ENCODE results near the gene KRT38. TPM values are rescaled to one million over a fixed set of nuclear protein-coding genes. Genes with fewer than 3 reads are reported as not detected.
A peak's percentile ranks its signal among the peaks of the same experiment; 100 is the strongest.

KRT38 gene
- total RNA-seq, 1 donor from 2014 or later = not detected

DNA sequence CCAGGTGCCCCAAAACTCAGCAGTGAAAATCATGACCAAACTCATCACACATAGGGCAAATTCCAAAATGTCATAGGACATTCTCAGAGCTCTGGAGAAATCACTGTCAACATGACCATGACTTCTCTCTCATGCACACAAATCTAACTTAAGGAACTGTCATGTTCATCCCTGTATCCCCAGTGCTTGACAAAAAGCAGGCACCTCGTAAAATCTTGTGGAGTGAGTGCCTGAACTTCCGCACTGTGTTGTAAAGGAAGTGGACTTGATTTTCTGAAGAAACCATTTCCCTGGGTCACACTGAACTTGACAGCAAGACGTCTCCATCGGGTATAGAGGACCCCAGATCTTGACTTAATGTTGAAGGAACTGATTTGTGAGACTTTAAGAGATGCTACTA is 19.2 kb downstream of the KRT38 start:
- no peak for DNase-seq (ENCODE audit: low spot score)

DNA sequence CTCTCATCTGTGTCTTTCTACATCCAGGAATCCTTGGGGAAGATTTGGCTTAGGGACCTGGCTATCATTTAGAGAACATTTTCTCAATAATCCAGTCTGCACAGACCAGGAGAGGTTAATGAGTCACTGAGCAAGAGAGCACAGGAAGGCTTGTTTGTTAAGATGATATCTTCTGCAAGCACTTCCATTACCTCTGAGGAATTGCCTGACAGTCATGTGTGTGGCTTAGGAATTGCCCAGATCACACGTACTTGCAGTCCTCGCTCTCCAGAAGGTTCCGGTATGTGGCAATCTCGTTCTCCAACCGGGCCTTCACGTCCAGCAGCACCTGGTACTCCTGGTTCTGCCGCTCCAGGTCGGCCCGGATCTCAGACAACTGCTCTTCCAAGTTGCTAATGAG is 19.7 kb downstream of the KRT38 start:
- peak; percentile 52 for DNase-seq (ENCODE audit: low spot score)

DNA sequence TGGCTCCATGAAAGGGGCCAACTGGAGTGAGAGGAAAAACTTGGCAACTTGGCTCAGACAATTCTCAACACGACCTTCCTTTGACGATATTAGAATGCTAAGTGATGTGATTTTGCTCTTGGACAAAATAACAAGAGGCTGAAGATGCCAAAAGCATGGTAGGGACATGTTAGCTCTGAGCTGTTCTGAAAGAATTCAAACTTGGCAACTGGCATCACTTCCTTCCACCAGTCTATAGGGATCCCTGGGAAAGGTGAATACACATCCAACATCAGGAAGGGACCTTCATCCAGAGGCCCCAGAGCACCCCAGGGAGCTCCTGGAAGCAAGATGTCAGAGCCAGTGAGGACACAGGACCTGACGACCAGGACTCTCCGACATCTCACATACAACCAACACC is 20.6 kb downstream of the KRT38 start:
- no peak for DNase-seq (ENCODE audit: low spot score)

DNA sequence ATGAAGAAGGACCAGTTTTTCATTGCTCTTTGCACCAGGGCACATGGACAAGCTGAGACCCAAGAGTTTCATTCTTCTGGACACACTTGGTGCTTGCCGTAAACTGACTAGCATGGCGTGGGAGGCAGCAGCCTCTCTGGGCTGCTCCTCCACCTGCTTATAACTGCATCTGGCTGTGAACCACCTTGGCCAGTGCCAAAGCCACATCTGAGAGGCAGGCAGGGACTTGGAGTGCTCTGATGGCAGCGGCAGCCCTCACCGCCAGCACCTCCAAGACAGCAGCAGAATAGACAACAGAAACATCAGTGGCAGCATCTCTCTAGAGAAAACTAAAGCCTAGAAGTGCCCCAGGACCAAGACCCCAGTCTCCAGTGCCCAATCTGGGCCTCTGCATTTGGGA is 21.1 kb downstream of the KRT38 start:
- no peak for DNase-seq (ENCODE audit: low spot score)

DNA sequence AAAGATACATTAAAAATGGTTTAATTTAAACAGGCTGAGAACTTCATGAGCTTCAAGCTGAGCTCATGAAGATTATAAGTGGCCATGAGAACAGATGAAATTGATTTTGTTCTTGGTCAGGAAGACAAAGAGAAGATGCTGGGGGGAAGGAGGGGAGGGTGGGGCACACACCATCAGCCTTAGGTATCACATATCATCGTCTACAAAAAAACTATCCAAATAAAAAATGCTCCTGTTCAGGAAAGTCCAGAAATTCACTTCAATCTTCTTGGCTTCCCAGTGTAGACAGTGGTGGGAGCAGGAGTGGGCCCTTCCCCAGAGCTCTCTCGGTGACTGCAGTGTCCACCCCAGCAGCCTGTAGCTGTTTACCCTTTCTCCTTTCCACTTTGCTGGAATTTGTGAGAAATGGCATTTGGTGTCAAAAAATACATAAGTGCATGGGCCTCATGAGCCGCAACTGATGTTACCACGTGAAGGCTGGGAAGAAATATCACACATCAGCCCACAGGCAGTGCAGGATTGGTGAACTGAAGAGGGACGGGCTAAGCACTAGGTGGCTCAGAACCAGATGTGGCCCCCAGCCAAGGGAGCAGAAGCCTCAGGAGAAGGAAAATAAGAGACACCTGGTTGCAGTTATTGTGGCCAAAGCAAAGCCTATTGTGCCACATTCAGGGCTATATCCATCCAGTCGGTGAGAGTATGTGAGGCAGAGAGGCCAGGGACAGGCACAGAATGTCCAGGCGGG is 22.5 kb downstream of the KRT38 start:
- DNase-seq (ENCODE audit: low spot score) = no peak

DNA sequence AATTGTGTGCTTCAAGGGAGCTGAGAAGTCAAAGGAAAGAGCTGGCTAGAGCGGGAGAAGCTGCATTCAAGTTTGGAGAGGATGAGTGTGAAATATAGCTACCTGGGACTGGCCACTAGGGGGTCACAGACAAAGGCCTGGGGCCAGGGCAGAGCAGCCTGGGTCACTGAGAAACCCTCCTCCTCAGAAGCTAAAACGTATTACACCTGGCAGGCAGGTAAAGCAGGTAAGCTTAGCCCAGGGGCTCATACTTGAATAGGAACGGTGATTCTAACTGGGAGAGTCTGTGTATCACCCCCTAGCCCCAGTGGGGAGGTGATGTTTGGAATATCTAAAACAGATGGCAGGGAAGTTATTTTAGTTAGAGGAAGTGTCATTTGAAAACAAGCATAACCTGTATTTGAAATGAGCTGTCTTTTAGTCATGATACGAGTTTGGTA is 23.2 kb downstream of the KRT38 start:
- no peak for DNase-seq (ENCODE audit: low spot score)

DNA sequence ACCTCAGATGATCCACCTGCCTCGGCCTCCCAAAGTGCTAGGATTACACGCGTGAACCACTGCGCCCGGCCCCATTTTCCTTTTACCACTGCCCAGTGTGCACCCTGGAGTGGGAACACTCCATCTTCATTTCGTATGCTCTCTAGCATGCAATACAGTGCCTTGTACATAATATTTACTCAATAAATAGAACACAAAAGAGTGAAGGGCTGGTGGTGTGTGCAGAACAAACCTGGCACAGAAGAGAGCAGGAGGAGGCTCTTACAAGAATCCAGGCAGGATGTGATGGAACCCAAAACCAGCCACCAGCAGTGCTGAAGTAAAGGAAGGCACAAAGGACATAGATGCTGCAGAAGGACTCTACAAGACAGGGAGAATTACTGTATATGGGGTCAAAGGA is 23.7 kb downstream of the KRT38 start:
- no peak for DNase-seq (ENCODE audit: low spot score)

DNA sequence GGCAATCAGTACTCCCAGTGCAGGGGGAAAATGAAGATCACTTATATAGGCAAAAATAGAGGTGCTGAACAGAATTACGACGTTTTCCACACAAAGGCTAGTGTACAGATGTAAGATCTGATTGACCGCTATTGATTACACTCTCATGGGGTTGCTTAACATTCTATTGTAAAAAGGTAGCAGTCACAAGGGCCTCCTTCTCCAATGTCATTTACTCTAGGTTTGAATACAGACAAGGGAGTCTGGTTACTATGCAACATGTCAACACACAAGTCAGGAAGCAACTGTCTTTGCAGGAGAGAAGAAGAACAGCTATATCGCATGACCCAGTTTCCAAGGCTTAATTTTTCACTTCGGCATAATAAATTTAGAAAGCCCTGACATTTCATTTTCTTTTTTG is 24.3 kb downstream of the KRT38 start:
- no peak for DNase-seq (ENCODE audit: low spot score)

DNA sequence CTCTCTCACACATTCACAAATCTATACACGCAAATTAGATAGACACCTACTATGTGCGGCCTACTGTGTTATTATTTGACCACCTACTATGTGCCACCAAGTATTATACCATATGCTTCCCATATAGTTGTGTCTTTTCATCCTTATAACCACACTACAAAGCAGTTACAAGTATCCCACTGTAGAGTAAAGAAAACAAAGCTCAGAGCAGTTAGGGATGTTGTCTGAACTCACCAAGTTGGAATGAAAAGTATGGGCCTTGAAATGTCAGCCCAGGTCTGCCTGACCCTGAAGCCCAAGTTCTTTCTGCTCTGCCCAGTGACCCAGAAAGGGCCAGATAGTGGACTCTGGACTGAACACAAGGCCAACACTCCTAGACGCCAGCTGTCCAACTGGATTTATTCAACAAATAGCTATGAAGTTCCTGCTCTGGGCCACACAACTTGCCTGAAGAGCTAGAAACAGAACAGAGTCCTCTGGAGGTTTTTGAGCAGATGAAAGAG is 24.9 kb downstream of the KRT38 start:
- no peak for DNase-seq (ENCODE audit: low spot score)

DNA sequence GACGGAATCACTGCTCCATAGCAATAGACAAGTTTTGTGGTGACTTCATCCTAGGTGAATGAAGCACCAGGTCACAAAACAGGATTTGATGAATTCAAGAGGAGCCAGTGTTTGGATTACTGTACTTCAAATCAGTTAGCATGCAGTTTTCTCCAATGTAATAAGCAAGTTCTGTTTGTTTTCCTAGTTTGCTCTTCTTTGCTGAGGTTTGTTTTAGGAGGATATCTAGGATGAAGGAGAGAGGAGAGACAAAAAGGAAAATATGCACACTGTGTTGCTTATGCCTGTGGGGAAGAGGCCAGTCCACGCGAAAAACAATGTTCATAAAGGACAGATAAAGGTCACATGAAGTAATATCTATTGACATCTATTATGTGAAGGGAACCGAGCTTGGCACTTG is 25.4 kb downstream of the KRT38 start:
- no peak for DNase-seq (ENCODE audit: low spot score)

DNA sequence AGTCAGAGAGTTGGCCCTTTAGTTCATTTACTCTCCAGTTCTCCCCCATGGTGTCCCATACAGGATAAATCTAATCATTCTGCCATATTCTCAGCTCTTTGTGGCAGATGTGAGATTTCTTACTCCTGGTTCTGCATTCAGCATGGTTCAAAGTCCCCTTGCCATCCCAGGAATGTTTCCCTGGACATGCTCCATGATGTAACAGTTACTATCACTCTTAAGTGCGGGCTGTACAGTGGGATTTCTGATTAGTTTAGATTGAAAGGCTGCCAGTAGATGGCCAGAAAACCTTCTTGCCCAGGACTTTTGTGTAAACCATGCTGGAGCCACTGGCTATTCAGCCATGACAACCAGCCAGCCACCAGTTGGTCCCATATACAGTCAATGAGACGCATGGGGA is 26.8 kb downstream of the KRT38 start:
- DNase-seq (ENCODE audit: low spot score) = no peak

DNA sequence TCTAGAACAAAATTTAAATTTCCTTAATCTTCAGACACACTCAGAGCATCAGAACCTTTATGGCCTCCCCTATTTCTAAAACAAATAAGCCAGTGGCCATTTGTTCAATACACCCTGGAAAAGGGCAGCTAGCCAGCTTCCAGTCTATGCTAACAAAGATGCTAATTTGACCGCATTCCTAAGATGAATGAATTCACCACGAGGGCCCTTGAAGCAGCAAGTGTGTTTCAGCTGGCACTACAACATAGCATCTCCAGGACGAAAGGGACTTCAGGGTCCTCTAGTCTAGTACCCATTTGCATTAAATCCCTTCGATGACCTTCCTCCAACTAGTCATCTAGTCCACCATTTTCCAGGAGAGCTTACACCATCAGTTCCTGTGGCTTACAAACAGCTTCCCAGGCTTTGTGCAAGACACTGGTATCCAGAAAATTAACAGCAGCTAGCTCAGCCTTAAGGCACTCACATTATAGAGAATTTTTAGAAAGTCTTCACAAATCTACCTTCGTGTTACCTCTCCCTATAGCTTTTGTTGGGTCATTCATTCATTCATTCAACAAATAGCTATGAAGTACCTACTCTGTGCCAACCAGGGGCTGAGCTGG is 27.3 kb downstream of the KRT38 start:
- DNase-seq (ENCODE audit: low spot score) = no peak

DNA sequence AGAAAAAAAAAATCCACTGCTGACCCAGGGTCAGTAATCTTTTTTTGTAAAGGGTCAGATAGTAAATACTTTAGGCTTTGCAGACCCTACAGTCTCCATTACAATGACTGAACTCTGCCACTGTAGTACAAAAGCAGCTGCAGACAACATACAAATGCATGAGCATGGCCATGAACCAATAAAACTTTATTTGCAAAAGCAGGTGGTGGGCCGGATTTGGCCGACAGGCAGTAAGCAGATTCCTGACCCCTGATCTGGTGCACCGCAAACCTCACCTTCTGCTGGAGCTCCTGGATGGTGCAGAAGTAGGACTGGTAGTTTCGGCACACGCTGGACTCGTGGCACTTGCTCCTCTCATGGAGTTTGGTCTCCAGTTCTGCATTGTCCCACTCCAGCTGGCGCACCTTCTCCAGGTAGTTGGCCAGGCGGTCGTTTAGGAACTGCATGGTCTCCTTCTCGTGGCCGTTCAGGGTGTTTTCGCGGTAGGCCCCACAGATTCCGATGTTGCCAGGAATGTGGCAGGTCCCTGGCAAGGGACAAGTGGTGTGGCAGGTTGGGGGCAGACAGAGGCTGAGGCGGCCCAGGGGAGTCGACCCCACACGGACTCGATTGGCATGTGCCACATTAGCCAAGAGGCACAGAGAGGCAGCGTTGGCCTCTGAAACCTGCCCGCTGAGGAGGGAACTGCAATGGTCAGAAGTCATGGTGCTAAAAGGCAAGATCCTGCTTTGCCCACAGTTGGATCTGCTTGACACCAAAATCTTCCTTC is 29.5 kb downstream of the KRT38 start:
- no peak for DNase-seq (ENCODE audit: low spot score)

DNA sequence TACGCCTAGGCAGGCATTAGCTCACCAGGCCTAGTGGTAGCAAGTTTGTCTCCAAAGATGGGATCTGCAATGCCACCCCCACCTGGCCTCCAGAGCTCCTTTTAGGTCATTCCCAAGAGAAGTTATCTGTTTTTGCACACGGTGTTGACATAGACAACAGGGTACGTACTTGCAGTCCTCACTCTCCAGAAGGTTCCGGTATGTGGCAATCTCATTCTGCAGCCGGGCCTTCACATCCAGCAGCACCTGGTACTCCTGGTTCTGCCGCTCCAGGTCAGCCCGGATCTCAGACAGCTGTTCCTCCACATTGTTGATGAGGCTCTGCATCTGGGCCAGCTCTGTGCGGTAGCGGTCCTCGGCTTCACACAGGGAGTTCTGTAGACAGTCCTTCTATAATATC is 33.6 kb downstream of the KRT38 start:
- no peak for DNase-seq (ENCODE audit: low spot score)

DNA sequence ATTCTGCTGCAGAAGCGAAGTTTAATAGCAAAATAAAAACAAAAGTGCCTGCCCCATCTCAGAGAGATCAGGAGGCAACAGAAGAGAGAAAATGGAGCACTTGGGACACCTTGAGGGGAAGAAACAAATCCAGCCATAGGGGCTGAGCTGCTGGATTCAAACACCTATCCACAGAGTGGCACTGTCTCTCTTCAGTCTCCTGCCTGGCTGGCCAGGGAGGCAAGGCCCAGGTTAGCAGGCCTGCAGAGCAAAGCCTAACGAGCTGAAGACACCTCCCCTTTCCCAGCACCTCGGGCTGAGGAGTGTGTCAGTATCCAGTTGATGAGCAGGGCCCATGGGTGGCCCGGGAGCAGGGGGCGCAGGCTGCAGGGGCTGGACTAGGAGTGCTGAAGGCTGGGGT is 34.6 kb downstream of the KRT38 start:
- DNase-seq (ENCODE audit: low spot score) = no peak

DNA sequence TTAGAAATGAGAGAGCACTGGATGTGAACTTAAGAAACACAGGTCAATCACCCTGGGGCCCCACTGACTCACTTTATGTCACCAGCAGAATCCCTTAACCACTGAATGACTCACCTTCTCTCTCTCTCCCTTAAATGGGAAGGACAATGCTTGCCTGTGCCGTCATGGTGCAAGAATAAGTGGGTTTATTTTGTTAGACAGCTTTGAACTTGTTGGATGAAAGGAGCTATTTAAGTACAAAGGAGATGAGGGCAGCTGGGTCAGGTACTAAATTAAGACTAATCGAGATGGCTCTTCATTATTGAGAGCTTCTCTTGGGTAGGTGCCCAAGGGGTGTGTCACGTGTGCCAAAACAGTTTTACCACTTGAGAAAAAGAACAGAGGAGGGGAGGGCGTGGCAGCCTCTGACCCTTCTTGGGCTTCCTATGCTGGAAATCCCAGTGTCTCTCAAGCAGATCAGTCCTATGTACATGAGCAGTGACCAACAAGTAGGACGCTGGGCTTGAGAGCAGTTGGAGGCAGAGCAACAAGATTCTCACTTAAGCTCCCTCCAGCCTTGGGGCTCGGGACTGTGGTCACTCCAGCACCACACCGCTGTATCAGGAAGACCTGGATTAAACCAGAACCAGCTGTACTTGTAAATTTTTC is 36.6 kb downstream of the KRT38 start:
- no peak for DNase-seq (ENCODE audit: low spot score)

DNA sequence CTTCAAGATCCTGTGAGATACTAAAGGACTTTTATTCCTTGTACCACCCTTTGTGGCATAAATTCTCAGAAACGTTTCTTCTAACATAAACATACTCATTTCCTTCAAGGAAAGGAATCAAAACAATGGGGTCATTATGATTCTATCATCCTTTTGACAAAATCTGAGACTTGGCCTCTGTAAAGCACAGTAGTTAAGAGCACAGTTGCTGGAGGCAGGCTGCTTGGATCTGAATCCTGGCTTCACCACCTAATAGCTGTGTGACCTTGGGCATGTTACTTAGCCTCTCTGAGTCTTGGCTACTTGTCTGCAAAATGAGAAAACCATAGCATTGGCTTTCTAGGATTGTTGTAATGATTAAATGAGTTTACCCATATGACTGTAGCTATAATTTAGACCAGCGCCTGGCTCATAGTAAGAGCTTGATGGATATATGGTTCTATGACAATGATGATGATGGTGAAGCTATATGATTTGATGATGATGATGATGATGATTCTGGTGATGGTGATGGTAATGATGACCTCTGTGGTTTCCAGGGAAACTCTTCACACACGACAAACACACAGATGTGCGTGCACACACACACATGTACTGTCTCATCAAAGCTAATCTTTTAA is 37.3 kb downstream of the KRT38 start:
- no peak for DNase-seq (ENCODE audit: low spot score)

DNA sequence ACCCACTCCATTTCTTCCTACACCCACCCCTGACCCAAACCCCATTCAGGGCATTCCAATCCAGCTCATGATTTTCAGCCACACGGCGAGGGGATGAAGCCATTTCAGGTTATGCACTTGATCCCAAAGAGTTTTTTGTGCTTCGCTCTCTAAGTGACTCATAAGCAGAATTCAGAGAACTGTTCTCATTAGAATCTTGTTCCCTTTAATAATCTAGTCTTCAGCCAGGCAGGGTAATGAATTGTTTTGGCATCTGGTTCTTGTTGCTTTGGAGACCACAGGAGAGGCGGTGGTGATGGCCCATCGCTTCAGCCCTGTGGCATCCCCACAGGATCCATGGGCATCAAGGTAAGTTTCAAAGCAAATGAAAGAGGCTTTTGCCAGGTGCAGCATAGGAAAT is 38.6 kb downstream of the KRT38 start:
- DNase-seq (ENCODE audit: low spot score) = no peak

DNA sequence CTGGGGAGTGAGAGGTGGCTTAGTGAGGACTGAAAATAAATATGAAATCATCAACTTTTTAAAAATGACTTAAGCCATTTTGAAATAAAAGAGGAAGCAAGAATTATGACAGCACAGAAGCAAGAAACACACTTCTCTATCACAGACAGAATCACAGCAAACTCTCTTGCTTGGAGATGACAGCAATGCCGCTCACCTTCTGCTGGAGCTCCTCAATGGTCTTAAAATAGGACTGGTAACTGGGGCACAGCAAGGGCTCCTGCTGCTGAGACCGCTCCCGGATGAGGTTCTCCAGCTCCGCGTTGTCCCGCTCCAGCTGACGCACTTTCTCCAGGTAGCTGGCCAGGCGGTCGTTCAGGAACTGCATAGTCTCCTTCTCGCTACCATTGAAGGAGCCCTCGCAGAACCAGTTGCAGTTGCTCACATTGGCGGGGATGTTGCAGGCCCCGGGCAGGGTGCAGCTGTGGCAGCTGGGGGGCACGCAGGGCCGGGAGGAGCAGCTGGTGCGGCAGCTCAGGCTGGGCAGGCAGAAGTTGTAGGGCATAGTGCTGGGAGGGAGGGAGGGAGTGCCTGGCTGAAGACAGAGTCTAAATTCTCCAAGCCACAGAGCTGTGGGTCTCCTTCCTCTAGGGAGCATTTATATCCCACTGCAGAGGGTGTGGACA is 43.7 kb downstream of the KRT38 start, which contains the start of gene KRT31:
KRT31 (minus strand) TSS at position 613 of the 665 bp plus-strand sequence; CDS start at position 544, 69 bp downstream.
- DNase-seq (ENCODE audit: low spot score) = no peak

DNA sequence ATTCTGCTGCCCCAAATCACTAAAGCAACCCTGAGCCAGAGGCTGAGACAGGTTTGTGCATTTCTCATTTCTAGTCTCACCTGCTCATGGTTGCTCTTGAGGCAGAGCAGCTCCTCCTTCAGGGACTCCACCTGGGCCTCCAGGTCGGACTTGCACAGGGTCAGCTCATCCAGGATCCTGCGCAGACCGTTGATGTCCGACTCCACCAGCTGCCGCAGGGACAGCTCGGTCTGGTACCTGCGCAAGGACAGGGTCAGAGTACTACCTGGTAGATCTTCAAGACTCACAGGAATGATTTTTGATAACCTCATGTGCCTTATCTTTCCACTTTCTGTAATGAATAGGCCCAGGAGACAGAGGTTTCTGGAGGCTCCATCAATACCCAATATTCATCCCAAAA is 44.4 kb downstream of the KRT38 start:
- DNase-seq (ENCODE audit: low spot score) = no peak

DNA sequence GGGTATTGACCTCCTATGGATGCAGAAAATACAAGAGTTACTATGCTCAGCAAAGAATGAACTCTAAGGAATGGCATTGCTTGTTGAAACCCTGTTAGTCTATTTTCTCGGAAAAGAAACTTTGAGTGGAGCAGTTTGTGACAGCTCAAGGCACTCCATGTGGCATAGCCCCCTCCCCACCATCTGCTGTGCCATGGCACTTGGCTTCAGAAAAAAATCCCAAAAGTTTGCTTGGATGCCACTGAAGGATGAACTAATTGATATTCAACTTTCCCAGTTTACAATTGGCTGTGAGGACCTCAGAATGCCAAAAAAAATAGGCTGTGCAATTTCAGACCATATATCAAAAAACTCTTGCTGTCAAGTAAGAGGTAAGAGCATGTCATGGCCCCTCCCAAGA is 45.2 kb downstream of the KRT38 start:
- no peak for DNase-seq (ENCODE audit: low spot score)

Data from ureter (tissue), 1 donor.